OCI-LY7 (cell line): Measurements from ENCODE around the gene CD55. TPM values are rescaled to one million over a fixed set of nuclear protein-coding genes. Genes with fewer than 3 reads are reported as not detected.

Experiments
- BruUV-seq: library from RNA; stranded (reverse); fragments of 400-500 nt; replicated peaks from 2 replicates; lab custom pipeline; 2021; lab: Mats Ljungman, UMichigan
- CTCF ChIA-PET: fragments of 300-600 bp; sonication (Branson Sonifier 250); formaldehyde crosslinking; loops from one replicate; lab custom pipeline; 2022; ENCODE audit warnings: antibody characterized with exemption; ENCODE audit not compliant: unreplicated experiment; lab: Charles Lee
- POLR2A ChIA-PET: fragments of 300-600 bp; sonication (Branson Sonifier 250); formaldehyde crosslinking; loops from one replicate; lab custom pipeline; 2022; ENCODE audit warnings: antibody characterized with exemption; lab: Charles Lee
- DNase-seq: peaks from one replicate; pipeline ENCODE4 v3.0.0-alpha.2; 2015; ENCODE audit warnings: low spot score
- H2AFZ ChIP-seq: fragments of 200-600 bp; sonication (generic), shearing (Covaris generic); 2 replicates; pipeline ENCODE4 v1.6.1; 2014; ENCODE audit warnings: mild to moderate bottlenecking, antibody characterized with exemption, low read length, moderate library complexity
- H3K27ac ChIP-seq: fragments of 200-600 bp; sonication (generic); 2 replicates; pipeline ENCODE4 v1.5.1; 2014; ENCODE audit warnings: mixed run types, low read depth, mild to moderate bottlenecking, moderate library complexity, low read length, inconsistent platforms; ENCODE audit not compliant: poor library complexity, severe bottlenecking
- H3K36me3 ChIP-seq: fragments of 200-600 bp; sonication (generic); 2 replicates; pipeline ENCODE4 v1.6.1; 2014; ENCODE audit warnings: mild to moderate bottlenecking, antibody characterized with exemption, low read length, moderate library complexity, mixed read lengths; ENCODE audit not compliant: insufficient read depth
- H3K4me1 ChIP-seq: fragments of 200-600 bp; sonication (generic); 2 replicates; pipeline ENCODE4 v1.5.1; 2014; ENCODE audit warnings: mild to moderate bottlenecking, low read length; ENCODE audit not compliant: insufficient read depth, poor library complexity, severe bottlenecking
- H3K4me2 ChIP-seq: fragments of 200-600 bp; sonication (generic); 2 replicates; pipeline ENCODE4 v1.6.1; 2014; ENCODE audit warnings: mild to moderate bottlenecking, low read length
- H3K4me3 ChIP-seq: fragments of 200-600 bp; sonication (generic); 2 replicates; pipeline ENCODE4 v1.5.1; 2014; ENCODE audit warnings: mild to moderate bottlenecking, low read depth, low read length; ENCODE audit not compliant: poor library complexity, severe bottlenecking
- H3K79me2 ChIP-seq: fragments of 200-600 bp; sonication (generic); 2 replicates; pipeline ENCODE4 v1.6.1; 2016; ENCODE audit warnings: low read depth, mild to moderate bottlenecking, low read length, moderate library complexity, mixed read lengths; ENCODE audit not compliant: insufficient read depth
- H3K9me2 ChIP-seq: fragments of 200-600 bp; sonication (generic); 2 replicates; pipeline ENCODE4 v1.6.1; 2016; ENCODE audit warnings: mild to moderate bottlenecking, low read length, mixed read lengths; ENCODE audit not compliant: insufficient read depth
- H3K9me3 ChIP-seq: fragments of 200-600 bp; sonication (generic); 2 replicates; pipeline ENCODE4 v1.6.1; 2014; ENCODE audit warnings: mild to moderate bottlenecking, mixed run types, low read length, mixed read lengths
- H4K20me1 ChIP-seq: fragments of 200-600 bp; sonication (generic); 2 replicates; pipeline ENCODE4 v1.6.1; 2014; ENCODE audit warnings: mild to moderate bottlenecking, antibody characterized with exemption, low read length, moderate library complexity, mixed read lengths; ENCODE audit not compliant: insufficient read depth
- EZH2phosphoT487 ChIP-seq: fragments of 200-600 bp; sonication (generic); IDR thresholded peaks from 2 replicates; pipeline ENCODE4 v1.6.1; 2018; ENCODE audit warnings: low read depth, borderline replicate concordance, mild to moderate bottlenecking, mixed run types, antibody characterized with exemption, low read length, moderate library complexity, mixed read lengths
- intact Hi-C: fragments of 100-400 bp; cut with micrococcal nuclease; formaldehyde crosslinking; loops from one replicate; pipeline ENCODE4 v1.10.0; 2022; ENCODE audit not compliant: unreplicated experiment
- total RNA-seq, 2 experiments: library from RNA; depleted of rRNA in 1 of 2; stranded (reverse); fragments of >200 nt in 1 of 2; shearing (Covaris generic) in 1 of 2; gene quantifications; 2 replicates each; pipeline ENCODE4 v1.2.3, GENCODE V29; 2014 to 2022
- TF ChIP-seq, protein P1 (sequence below): fragments of 200-600 bp; sonication (generic); conservative IDR thresholded peaks from 2 replicates; pipeline ENCODE4 v1.5.1; 2014; ENCODE audit warnings: mild to moderate bottlenecking, antibody characterized with exemption, low read length, moderate library complexity, mixed read lengths

The CD55 gene
- total RNA-seq, 2 experiments from 2014 or later = 20.0 to 28.1 TPM

- Histone ChIP-seq H4K20me1 (no peaks in the 10 kb centered on the region), H2AFZ (no peak overlapping the region), H3K9me2 (no peaks in the 10 kb centered on the region), H3K36me3 (peaks cover 78% of the 10 kb centered on the region), H3K4me3 (no peak overlapping the region), H3K4me1 (peaks cover 8% of the 10 kb centered on the region), H3K9me3 (peaks cover 4% of the 10 kb centered on the region; the same call in 1 of the 2 replicates), H3K27ac (no peak overlapping the region), H3K4me2 (no peak overlapping the region), H3K79me2 (peaks cover under 1% of the 10 kb centered on the region; the same call in 1 of the 2 replicates)
- CTCF ChIA-PET = no interaction called here
- POLR2A ChIA-PET = no interaction called here
- BruUV-seq = no TSS peak
- no peak for DNase-seq
- TF ChIP-seq, protein P1, sequence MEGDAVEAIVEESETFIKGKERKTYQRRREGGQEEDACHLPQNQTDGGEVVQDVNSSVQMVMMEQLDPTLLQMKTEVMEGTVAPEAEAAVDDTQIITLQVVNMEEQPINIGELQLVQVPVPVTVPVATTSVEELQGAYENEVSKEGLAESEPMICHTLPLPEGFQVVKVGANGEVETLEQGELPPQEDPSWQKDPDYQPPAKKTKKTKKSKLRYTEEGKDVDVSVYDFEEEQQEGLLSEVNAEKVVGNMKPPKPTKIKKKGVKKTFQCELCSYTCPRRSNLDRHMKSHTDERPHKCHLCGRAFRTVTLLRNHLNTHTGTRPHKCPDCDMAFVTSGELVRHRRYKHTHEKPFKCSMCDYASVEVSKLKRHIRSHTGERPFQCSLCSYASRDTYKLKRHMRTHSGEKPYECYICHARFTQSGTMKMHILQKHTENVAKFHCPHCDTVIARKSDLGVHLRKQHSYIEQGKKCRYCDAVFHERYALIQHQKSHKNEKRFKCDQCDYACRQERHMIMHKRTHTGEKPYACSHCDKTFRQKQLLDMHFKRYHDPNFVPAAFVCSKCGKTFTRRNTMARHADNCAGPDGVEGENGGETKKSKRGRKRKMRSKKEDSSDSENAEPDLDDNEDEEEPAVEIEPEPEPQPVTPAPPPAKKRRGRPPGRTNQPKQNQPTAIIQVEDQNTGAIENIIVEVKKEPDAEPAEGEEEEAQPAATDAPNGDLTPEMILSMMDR = no peak
- TF ChIP-seq EZH2phosphoT487 = no peak
- intact Hi-C loops = no loop called here
Observed at GRCh38 chr1:207328004-207328403, 6.5 kb downstream of the CD55 start.

DNA sequence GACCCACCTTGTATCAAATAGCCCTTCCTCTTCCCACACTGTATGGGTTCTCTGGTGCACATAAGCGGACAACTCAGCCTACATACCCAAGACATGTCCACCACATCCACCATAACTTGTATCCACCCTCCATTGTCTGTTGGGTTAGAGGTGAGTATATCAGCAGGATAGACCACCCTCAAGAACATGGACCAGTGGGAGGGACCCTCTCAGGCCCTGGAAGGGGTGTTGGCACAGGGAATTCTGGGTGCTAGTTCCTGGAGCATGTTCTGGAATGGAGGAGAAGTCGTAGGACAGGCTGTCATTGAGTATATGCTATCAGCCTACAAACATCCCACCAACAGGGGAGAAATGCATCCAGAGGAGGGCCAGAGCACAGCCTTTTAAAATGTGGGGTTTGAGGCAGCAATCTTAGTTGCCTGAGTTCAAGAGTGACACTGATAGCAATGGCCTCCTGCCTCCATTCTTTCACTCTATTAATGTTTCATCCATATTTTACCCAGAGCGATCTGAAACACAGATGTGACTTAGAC, 7.5 kb downstream of the CD55 start:
- Histone ChIP-seq H3K4me3 (no peak overlapping the region), H3K27ac (no peak overlapping the region), H2AFZ (no peak overlapping the region), H3K9me3 (peaks cover 14% of the 10 kb centered on the region), H3K36me3 (peaks cover 80% of the 10 kb centered on the region), H3K4me2 (no peak overlapping the region), H3K79me2 (no peaks in the 10 kb centered on the region), H3K9me2 (no peaks in the 10 kb centered on the region), H3K4me1 (peaks cover 14% of the 10 kb centered on the region), H4K20me1 (no peaks in the 10 kb centered on the region)
- TF ChIP-seq, protein P1 = no peak
- TF ChIP-seq EZH2phosphoT487 = no peak
- intact Hi-C loops = no loop called here
- no TSS peak for BruUV-seq
- ChIA-PET CTCF (no interaction called here), POLR2A (no interaction called here)
- DNase-seq = no peak

- Histone ChIP-seq H2AFZ (no peak overlapping the region), H3K4me1 (peaks cover 15% of the 10 kb centered on the region), H3K4me2 (no peak overlapping the region), H4K20me1 (no peaks in the 10 kb centered on the region), H3K27ac (no peak overlapping the region), H3K4me3 (no peak overlapping the region), H3K36me3 (peaks cover 83% of the 10 kb centered on the region), H3K79me2 (no peaks in the 10 kb centered on the region), H3K9me3 (peaks cover 19% of the 10 kb centered on the region), H3K9me2 (no peaks in the 10 kb centered on the region)
- no peak for DNase-seq
- BruUV-seq = no TSS peak
- CTCF ChIA-PET = no interaction called here
- TF ChIP-seq EZH2phosphoT487 = no peak
- intact Hi-C loops = no loop called here
- POLR2A ChIA-PET = interaction anchor here (0.7 kb wide), 1 partner anchor 49 kb away, joined by 4 read pairs; no protein-coding TSS in a partner anchor
Observed at GRCh38 chr1:207329469-207329868, 8.0 kb downstream of the CD55 start.
